Vagina (tissue), 2 donors: ENCODE measurements around the gene PADI2. TPM values are rescaled to one million over a fixed set of nuclear protein-coding genes. Genes with fewer than 3 reads are reported as not detected.

Experiments used
- DNase-seq, 2 donors: peaks; one replicate each; pipeline ENCODE4 v3.0.0-alpha.2; 2017; ENCODE audit errors: extremely low spot score in 2 of 2
- H3K27ac ChIP-seq: fragments of 200-600 bp; sonication (generic); one replicate; pipeline ENCODE4 v1.5.1; 2019
- H3K27me3 ChIP-seq: fragments of 200-600 bp; sonication (generic); one replicate; pipeline ENCODE4 v1.5.1; 2019
- H3K36me3 ChIP-seq, 2 donors: fragments of 200-600 bp; sonication (generic); one replicate each; pipeline ENCODE4 v1.5.1; 2017 to 2019
- H3K4me1 ChIP-seq: fragments of 200-600 bp; sonication (generic); one replicate; pipeline ENCODE4 v1.5.1; 2019
- H3K4me3 ChIP-seq, 2 donors: fragments of 200-600 bp; sonication (generic); 1 replicate in 1 of 2; 2 replicates in 1 of 2; pipeline ENCODE4 v1.5.1; 2016 to 2019
- H3K9me3 ChIP-seq: fragments of 200-600 bp; sonication (generic); one replicate; pipeline ENCODE4 v1.5.1; 2019
- POLR2A ChIP-seq, 2 donors: fragments of 450-650 bp; IDR thresholded peaks; one replicate each; pipeline ENCODE4 v1.6.1; 2017; ENCODE audit warnings: antibody characterized with exemption in 2 of 2, mild to moderate bottlenecking in 2 of 2, moderate library complexity in 2 of 2
- POLR2AphosphoS5 ChIP-seq, 2 donors: sonication (generic); formaldehyde crosslinking; IDR thresholded peaks; one replicate each; pipeline ENCODE4 v1.9.0; 2017; ENCODE audit warnings: antibody characterized with exemption in 2 of 2, mild to moderate bottlenecking in 2 of 2, low read depth in 1 of 2; ENCODE audit not compliant: insufficient read depth in 1 of 2
- intact Hi-C: fragments of 100-400 bp; cut with DNase I; formaldehyde crosslinking; loops from one replicate; pipeline ENCODE4 v1.15.1; 2023
- total RNA-seq: library from RNA; depleted of rRNA; stranded (reverse); fragments of >200 nt; gene quantifications from one replicate; pipeline ENCODE4 v1.2.3, GENCODE V29; 2016
- TF ChIP-seq, protein P1 (sequence below), 3 experiments: fragments of 450-650 bp in 2 of 3; fragments of 200-600 bp in 1 of 3; sonication (generic) in 1 of 3; IDR thresholded peaks; one replicate each; pipeline ENCODE4 v1.5.1; 2017 to 2019; ENCODE audit warnings: antibody characterized with exemption in 3 of 3, mild to moderate bottlenecking in 2 of 3, moderate library complexity in 2 of 3

PADI2 gene
- total RNA-seq, 1 donor from 2014 or later = 0.98 TPM

- Histone ChIP-seq H3K27me3 (no peaks in the 10 kb centered on the region), H3K4me1 (peaks cover 7% of the 10 kb centered on the region), H3K9me3 (no peaks in the 10 kb centered on the region), H3K27ac (no peak overlapping the region), H3K36me3 (no peaks in the 10 kb centered on the region), H3K4me3 (no peak overlapping the region)
- TF ChIP-seq, protein P1, sequence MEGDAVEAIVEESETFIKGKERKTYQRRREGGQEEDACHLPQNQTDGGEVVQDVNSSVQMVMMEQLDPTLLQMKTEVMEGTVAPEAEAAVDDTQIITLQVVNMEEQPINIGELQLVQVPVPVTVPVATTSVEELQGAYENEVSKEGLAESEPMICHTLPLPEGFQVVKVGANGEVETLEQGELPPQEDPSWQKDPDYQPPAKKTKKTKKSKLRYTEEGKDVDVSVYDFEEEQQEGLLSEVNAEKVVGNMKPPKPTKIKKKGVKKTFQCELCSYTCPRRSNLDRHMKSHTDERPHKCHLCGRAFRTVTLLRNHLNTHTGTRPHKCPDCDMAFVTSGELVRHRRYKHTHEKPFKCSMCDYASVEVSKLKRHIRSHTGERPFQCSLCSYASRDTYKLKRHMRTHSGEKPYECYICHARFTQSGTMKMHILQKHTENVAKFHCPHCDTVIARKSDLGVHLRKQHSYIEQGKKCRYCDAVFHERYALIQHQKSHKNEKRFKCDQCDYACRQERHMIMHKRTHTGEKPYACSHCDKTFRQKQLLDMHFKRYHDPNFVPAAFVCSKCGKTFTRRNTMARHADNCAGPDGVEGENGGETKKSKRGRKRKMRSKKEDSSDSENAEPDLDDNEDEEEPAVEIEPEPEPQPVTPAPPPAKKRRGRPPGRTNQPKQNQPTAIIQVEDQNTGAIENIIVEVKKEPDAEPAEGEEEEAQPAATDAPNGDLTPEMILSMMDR (IDR thresholded peaks at IDR 0.05) = no peak
- TF ChIP-seq POLR2AphosphoS5 (IDR thresholded peaks at IDR 0.05; ENCODE audit: insufficient read depth in 1 of 2, low read depth in 1 of 2) (no peak), POLR2A (IDR thresholded peaks at IDR 0.05) (no peak)
- DNase-seq = no peak
- intact Hi-C loops = no loop called here
Observed at GRCh38 chr1:17128361-17128760, 9.1 kb upstream of the PADI2 start.

DNA sequence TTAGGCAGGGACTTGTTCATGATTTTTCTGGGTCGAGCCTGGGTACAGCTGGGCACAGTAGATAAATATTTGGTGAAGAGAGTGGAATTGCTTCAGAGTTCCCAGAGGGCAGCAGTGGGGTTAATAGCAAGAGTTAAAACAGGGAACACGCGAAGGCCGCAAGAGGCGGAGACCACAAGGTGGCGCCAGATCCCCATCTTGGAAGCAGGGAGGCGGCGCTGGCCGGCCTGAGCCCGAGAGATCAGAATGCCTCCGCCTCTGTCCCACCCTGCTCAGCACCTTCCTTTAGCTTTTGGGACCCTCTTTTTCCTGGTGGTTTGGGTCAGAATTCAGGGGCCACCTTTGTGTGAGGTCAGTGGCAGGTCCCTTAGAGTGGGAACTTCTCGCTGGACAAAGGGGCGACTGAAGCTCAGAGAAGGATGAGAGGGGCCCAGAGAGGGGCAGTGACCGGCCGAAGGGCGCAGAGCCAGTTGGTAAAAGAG lies 6.5 kb upstream of the PADI2 start:
- H3K4me3 ChIP-seq = no peak overlapping the region
- H3K27ac ChIP-seq = no peak overlapping the region
- no peaks in the 10 kb centered on the region for H3K9me3 ChIP-seq
- TF ChIP-seq, protein P1 (IDR thresholded peaks at IDR 0.05) = peak; percentile 82 to 89 (median 83)
- TF ChIP-seq POLR2A (IDR thresholded peaks at IDR 0.05) = no peak
- H3K27me3 ChIP-seq = no peaks in the 10 kb centered on the region
- H3K4me1 ChIP-seq = peaks cover 7% of the 10 kb centered on the region
- DNase-seq = peak in 1 of 2 donors; percentile 96
- no peaks in the 10 kb centered on the region for H3K36me3 ChIP-seq
- intact Hi-C loops = no loop called here

- H3K27ac ChIP-seq = no peak overlapping the region
- TF ChIP-seq, protein P1 (IDR thresholded peaks at IDR 0.05) = no peak
- no peak for TF ChIP-seq POLR2A (IDR thresholded peaks at IDR 0.05)
- H3K9me3 ChIP-seq = no peaks in the 10 kb centered on the region
- H3K27me3 ChIP-seq = no peaks in the 10 kb centered on the region
- peaks cover 23% of the 10 kb centered on the region for H3K4me1 ChIP-seq
- H3K4me3 ChIP-seq = no peak overlapping the region
- H3K36me3 ChIP-seq = no peaks in the 10 kb centered on the region
- no peak for DNase-seq
- intact Hi-C loops = loop anchor here (5.0 kb wide), 1 partner anchor 114 kb away; no protein-coding TSS in a partner anchor
Observed at GRCh38 chr1:17123196-17124045, 4.2 kb upstream of the PADI2 start.

DNA sequence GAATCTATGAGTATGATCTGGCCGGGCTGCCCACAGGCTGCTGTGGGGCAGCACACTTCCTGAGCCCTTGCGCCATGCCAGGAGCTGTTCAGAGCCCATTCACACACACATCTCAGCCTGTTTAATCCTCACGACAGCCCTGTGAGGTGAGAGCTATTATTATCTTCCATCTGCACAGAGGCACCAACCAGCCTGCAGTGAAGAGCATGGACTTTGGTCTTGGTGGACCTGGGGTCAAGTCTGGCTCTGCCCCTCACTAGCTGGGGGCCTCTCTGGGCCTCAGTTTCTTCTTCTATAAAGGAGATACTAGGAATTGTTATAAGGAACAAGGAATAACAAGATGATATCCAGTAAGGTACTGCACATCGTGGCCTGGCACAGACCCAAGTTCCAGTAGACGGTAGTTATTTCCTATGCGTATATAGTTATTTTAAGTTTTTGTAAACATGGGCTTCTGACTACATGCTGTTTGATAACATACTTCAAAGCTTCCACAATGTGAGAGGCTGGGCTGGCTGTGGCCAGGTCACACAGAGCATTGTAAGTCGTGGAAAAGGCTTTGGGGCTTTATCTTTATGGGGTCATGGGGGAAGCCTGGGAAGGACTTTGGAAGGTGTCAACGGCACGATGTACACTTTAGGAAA lies 3.4 kb upstream of the PADI2 start:
- no peaks in the 10 kb centered on the region for H3K36me3 ChIP-seq
- no peaks in the 10 kb centered on the region for H3K27me3 ChIP-seq
- H3K4me1 ChIP-seq = peaks cover 25% of the 10 kb centered on the region
- intact Hi-C loops = loop anchor here (5.0 kb wide), 1 partner anchor 115 kb away; no protein-coding TSS in a partner anchor
- no peak overlapping the region for H3K4me3 ChIP-seq
- no peaks in the 10 kb centered on the region for H3K9me3 ChIP-seq
- no peak for DNase-seq
- no peak for TF ChIP-seq POLR2AphosphoS5 (IDR thresholded peaks at IDR 0.05; ENCODE audit: insufficient read depth in 1 of 2, low read depth in 1 of 2)
- TF ChIP-seq, protein P1 (IDR thresholded peaks at IDR 0.05) = no peak
- TF ChIP-seq POLR2A (IDR thresholded peaks at IDR 0.05) = no peak
- no peak overlapping the region for H3K27ac ChIP-seq
